Measurements from ENCODE around the gene PTDSS2.
"Not testable (repeated sequence)": the region's sequence is repeated elsewhere in the genome, so short reads cannot be mapped to it uniquely, and the experiment has no call there.

PTDSS2 gene

GRCh38 chr11:465896-466530, 15.9 kb downstream of the PTDSS2 start:
- no peaks in the 10 kb centered on the region for H3K79me2 ChIP-seq (ENCODE audit: insufficient read depth, low read length)
- H3K27ac ChIP-seq (ENCODE audit: low read depth, low read length, poor library complexity, severe bottlenecking), result no peak overlapping the region
- no peak overlapping the region for H3K9ac ChIP-seq (ENCODE audit: low read length)
- no peaks in the 10 kb centered on the region for H3K4me1 ChIP-seq (ENCODE audit: insufficient read depth, low read length, severe bottlenecking)
- H2AFZ ChIP-seq (ENCODE audit: low read length), result no peak overlapping the region
- no peak overlapping the region for H3K4me3 ChIP-seq (ENCODE audit: low read depth, low read length, poor library complexity, severe bottlenecking)
- H4K20me1 ChIP-seq (ENCODE audit: insufficient read depth, low read length), result no peaks in the 10 kb centered on the region
- TF ChIP-seq EZH2 (IDR thresholded peaks at IDR 0.05; ENCODE audit: borderline replicate concordance, low read length) (no peak), CTCF (IDR thresholded peaks at IDR 0.05; ENCODE audit: low read length) (no peak)
- H3K9me3 ChIP-seq (ENCODE audit: low read length), result no peaks in the 10 kb centered on the region
- H3K36me3 ChIP-seq (ENCODE audit: insufficient read depth, low read length), result no peaks in the 10 kb centered on the region; the same call in 1 of the 2 replicates
- H3K9me2 ChIP-seq (ENCODE audit: low read depth, low read length), result no peaks in the 10 kb centered on the region
- H3K4me2 ChIP-seq (ENCODE audit: low read length), result no peak overlapping the region
- H3K27me3 ChIP-seq (ENCODE audit: insufficient read depth, low read length), result no peaks in the 10 kb centered on the region
- no peaks in the 10 kb centered on the region for H3F3A ChIP-seq (ENCODE audit: insufficient read depth, low read length)

GRCh38 chr11:468036-468435, 18.0 kb downstream of the PTDSS2 start:
- Histone ChIP-seq H3K9me3 (ENCODE audit: low read length) (no peaks in the 10 kb centered on the region), H4K20me1 (ENCODE audit: insufficient read depth, low read length) (no peaks in the 10 kb centered on the region), H3K4me3 (ENCODE audit: low read depth, low read length, poor library complexity, severe bottlenecking) (no peak overlapping the region), H3K9me2 (ENCODE audit: low read depth, low read length) (no peaks in the 10 kb centered on the region), H3K27me3 (ENCODE audit: insufficient read depth, low read length) (no peaks in the 10 kb centered on the region), H3K79me2 (ENCODE audit: insufficient read depth, low read length) (no peaks in the 10 kb centered on the region), H3F3A (ENCODE audit: insufficient read depth, low read length) (no peaks in the 10 kb centered on the region), H3K27ac (ENCODE audit: low read depth, low read length, poor library complexity, severe bottlenecking) (no peak overlapping the region), H3K9ac (ENCODE audit: low read length) (no peak overlapping the region), H2AFZ (ENCODE audit: low read length) (no peak overlapping the region), H3K36me3 (ENCODE audit: insufficient read depth, low read length) (no peaks in the 10 kb centered on the region; the same call in 1 of the 2 replicates), H3K4me2 (ENCODE audit: low read length) (no peak overlapping the region), H3K4me1 (ENCODE audit: insufficient read depth, low read length, severe bottlenecking) (no peaks in the 10 kb centered on the region)
- TF ChIP-seq EZH2 (IDR thresholded peaks at IDR 0.05; ENCODE audit: borderline replicate concordance, low read length), result no peak
- no peak for TF ChIP-seq CTCF (IDR thresholded peaks at IDR 0.05; ENCODE audit: low read length)

GRCh38 chr11:468493-468892, 18.4 kb downstream of the PTDSS2 start:
- Histone ChIP-seq H3K9me3 (ENCODE audit: low read length) (no peaks in the 10 kb centered on the region), H3K4me3 (ENCODE audit: low read depth, low read length, poor library complexity, severe bottlenecking) (no peak overlapping the region), H3K36me3 (ENCODE audit: insufficient read depth, low read length) (no peaks in the 10 kb centered on the region; the same call in 1 of the 2 replicates), H4K20me1 (ENCODE audit: insufficient read depth, low read length) (no peaks in the 10 kb centered on the region), H3K9ac (ENCODE audit: low read length) (no peak overlapping the region), H3K27me3 (ENCODE audit: insufficient read depth, low read length) (no peaks in the 10 kb centered on the region), H3K4me1 (ENCODE audit: insufficient read depth, low read length, severe bottlenecking) (no peaks in the 10 kb centered on the region), H3F3A (ENCODE audit: insufficient read depth, low read length) (no peaks in the 10 kb centered on the region), H2AFZ (ENCODE audit: low read length) (no peak overlapping the region), H3K4me2 (ENCODE audit: low read length) (no peak overlapping the region), H3K9me2 (ENCODE audit: low read depth, low read length) (no peaks in the 10 kb centered on the region), H3K79me2 (ENCODE audit: insufficient read depth, low read length) (no peaks in the 10 kb centered on the region), H3K27ac (ENCODE audit: low read depth, low read length, poor library complexity, severe bottlenecking) (no peak overlapping the region)
- TF ChIP-seq CTCF (IDR thresholded peaks at IDR 0.05; ENCODE audit: low read length), result no peak
- TF ChIP-seq EZH2 (IDR thresholded peaks at IDR 0.05; ENCODE audit: borderline replicate concordance, low read length), result no peak

GRCh38 chr11:469026-469683, 19.1 kb downstream of the PTDSS2 start:
- H3K9me2 ChIP-seq (ENCODE audit: low read depth, low read length); H3K27me3 ChIP-seq (ENCODE audit: insufficient read depth, low read length); H3K79me2 ChIP-seq (ENCODE audit: insufficient read depth, low read length); H3K9ac ChIP-seq (ENCODE audit: low read length); H3K4me2 ChIP-seq (ENCODE audit: low read length); H3K27ac ChIP-seq (ENCODE audit: low read depth, low read length, poor library complexity, severe bottlenecking); H3F3A ChIP-seq (ENCODE audit: insufficient read depth, low read length); H3K36me3 ChIP-seq (ENCODE audit: insufficient read depth, low read length); H4K20me1 ChIP-seq (ENCODE audit: insufficient read depth, low read length); H3K4me3 ChIP-seq (ENCODE audit: low read depth, low read length, poor library complexity, severe bottlenecking); H3K9me3 ChIP-seq (ENCODE audit: low read length); H3K4me1 ChIP-seq (ENCODE audit: insufficient read depth, low read length, severe bottlenecking); H2AFZ ChIP-seq (ENCODE audit: low read length): not testable (repeated sequence)
